Endothelial cell (in vitro differentiated cells): ENCODE data around the gene DCN. TPM values are rescaled to one million over a fixed set of nuclear protein-coding genes. Genes with fewer than 3 reads are reported as not detected.

Experiments used
- DNase-seq: peaks from one replicate; pipeline ENCODE4 v3.0.0; 2021; ENCODE audit warnings: low spot score
- H3K27ac Mint-ChIP-seq: one replicate; pipeline ENCODE4 v1.8.0; 2021; ENCODE audit warnings: mixed read lengths, inconsistent platforms; ENCODE audit not compliant: unreplicated experiment
- H3K27me3 Mint-ChIP-seq: one replicate; pipeline ENCODE4 v1.8.0; 2021; ENCODE audit warnings: mild to moderate bottlenecking, moderate library complexity, mixed read lengths, inconsistent platforms; ENCODE audit not compliant: unreplicated experiment
- H3K36me3 Mint-ChIP-seq: one replicate; pipeline ENCODE4 v1.8.0; 2021; ENCODE audit warnings: mild to moderate bottlenecking, low read depth, mixed read lengths, inconsistent platforms; ENCODE audit not compliant: unreplicated experiment
- H3K4me1 Mint-ChIP-seq: one replicate; pipeline ENCODE4 v1.8.0; 2021; ENCODE audit warnings: mild to moderate bottlenecking, mixed read lengths, inconsistent platforms; ENCODE audit not compliant: unreplicated experiment
- H3K4me3 Mint-ChIP-seq: one replicate; pipeline ENCODE4 v1.8.0; 2021; ENCODE audit warnings: mild to moderate bottlenecking, mixed read lengths, inconsistent platforms; ENCODE audit not compliant: unreplicated experiment
- H3K9me3 Mint-ChIP-seq: one replicate; pipeline ENCODE4 v1.8.0; 2021; ENCODE audit warnings: mixed read lengths, inconsistent platforms; ENCODE audit not compliant: unreplicated experiment
- total RNA-seq: library from RNA; stranded (reverse); fragmentation: NEBNext Ultra II Directional; extraction: Animal tissue kit (Norgen Biotek cat#: 25700); gene quantifications from one replicate; pipeline ENCODE4 v1.2.1, GENCODE V29; 2021; ENCODE audit not compliant: unreplicated experiment
- TF ChIP-seq, protein P1 (sequence below): fragments of 200-600 bp; sonication (generic); IDR thresholded peaks from one replicate; pipeline ENCODE4 v1.5.0; 2021; ENCODE audit warnings: antibody characterized with exemption; ENCODE audit not compliant: unreplicated experiment

DCN gene
- total RNA-seq, 1 donor from 2014 or later = not detected

DNA sequence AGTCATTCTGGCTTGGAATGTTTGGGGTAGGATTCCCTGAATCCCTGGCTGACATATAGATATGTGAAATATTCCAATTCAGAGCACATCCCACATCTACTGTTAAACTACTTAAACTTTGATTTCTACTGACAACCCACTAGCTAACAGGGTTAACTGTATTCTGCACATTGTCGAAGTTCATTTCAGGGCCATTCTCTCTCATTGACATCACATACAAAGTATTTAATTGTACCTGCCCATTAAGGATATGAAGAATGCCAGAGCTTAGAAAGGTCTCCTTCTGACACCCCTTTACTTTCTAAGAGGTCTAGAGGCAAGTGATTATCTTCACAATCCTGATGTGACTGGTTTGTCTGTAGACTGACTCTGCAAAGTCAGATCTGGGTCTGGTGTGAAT lies 2.8 kb upstream of the DCN start:
- no peak overlapping the region for H3K27ac Mint-ChIP-seq
- TF ChIP-seq, protein P1, sequence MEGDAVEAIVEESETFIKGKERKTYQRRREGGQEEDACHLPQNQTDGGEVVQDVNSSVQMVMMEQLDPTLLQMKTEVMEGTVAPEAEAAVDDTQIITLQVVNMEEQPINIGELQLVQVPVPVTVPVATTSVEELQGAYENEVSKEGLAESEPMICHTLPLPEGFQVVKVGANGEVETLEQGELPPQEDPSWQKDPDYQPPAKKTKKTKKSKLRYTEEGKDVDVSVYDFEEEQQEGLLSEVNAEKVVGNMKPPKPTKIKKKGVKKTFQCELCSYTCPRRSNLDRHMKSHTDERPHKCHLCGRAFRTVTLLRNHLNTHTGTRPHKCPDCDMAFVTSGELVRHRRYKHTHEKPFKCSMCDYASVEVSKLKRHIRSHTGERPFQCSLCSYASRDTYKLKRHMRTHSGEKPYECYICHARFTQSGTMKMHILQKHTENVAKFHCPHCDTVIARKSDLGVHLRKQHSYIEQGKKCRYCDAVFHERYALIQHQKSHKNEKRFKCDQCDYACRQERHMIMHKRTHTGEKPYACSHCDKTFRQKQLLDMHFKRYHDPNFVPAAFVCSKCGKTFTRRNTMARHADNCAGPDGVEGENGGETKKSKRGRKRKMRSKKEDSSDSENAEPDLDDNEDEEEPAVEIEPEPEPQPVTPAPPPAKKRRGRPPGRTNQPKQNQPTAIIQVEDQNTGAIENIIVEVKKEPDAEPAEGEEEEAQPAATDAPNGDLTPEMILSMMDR = no peak
- H3K4me1 Mint-ChIP-seq = no peaks in the 10 kb centered on the region

DNA sequence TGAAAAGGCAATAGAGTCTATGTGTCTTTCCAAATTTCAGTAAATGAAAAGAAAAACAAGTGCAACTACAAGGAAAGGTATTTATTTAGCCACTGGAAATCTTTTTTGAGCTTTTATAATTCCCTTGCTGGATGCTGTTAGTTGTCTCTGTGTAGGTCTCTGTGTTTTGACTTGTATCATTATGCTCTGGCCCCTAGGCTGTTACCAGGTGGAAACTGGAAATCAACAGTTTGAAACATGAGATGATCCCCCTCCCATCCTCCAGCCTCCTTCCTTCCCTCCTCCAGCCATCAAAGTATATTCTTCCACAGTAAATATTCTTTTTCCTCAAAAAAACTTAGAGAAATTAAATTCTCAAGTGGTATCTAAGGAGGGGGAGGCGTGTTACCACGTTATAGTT lies 934 bp upstream of the DCN start:
- Mint-ChIP-seq H3K4me3 (no peak overlapping the region), H3K27ac (no peak overlapping the region), H3K36me3 (no peaks in the 10 kb centered on the region), H3K4me1 (no peaks in the 10 kb centered on the region), H3K9me3 (no peaks in the 10 kb centered on the region), H3K27me3 (no peaks in the 10 kb centered on the region)
- TF ChIP-seq, protein P1 = no peak
- DNase-seq = no peak

More for the DNA sequence above, 2.8 kb upstream of the DCN start:
- Mint-ChIP-seq H3K27me3 (no peaks in the 10 kb centered on the region), H3K4me3 (no peak overlapping the region), H3K9me3 (no peaks in the 10 kb centered on the region), H3K36me3 (no peaks in the 10 kb centered on the region)
- no peak for DNase-seq

DNA sequence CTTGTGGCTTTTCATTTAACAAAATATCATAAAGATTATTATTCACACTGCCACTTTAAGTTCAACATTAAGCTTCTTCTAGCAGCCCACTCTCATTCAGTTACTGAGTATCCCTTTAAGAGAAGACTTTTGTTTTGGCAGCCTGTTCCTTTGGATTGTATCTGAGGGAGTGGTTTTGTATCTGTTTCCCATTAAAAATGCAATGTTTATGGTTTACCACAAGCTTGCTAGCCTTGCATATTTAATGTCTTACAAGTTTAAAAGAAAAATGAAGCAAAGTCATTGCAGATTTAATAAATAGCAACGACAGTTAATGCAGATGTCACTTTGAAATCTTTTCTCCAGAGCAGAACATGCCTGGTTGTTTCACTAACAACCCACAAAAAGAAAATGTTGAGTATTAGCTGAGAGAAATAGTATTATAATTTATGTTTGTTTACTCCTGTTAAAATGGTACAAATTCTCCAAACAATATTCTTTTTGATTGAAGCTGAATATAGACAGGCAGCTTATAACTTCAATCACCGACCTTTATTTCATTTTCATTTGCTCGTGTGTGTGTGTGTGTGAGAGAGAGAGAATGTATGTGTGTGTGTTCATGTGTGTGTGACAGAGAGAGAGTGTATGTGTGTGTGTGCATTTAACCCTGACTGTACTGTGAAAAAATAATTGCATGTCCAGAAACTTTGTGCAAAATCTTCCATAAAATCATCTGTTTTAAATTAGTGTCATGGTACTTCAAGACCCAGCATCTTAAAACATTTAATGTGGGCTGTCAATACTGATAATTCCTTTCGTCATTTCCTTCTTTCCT lies 1.8 kb downstream of the DCN start:
- Mint-ChIP-seq H3K27ac (no peak overlapping the region), H3K27me3 (no peaks in the 10 kb centered on the region), H3K4me3 (no peak overlapping the region), H3K9me3 (no peaks in the 10 kb centered on the region), H3K4me1 (no peaks in the 10 kb centered on the region), H3K36me3 (no peaks in the 10 kb centered on the region)
- TF ChIP-seq, protein P1 = no peak
- DNase-seq = no peak

DNA sequence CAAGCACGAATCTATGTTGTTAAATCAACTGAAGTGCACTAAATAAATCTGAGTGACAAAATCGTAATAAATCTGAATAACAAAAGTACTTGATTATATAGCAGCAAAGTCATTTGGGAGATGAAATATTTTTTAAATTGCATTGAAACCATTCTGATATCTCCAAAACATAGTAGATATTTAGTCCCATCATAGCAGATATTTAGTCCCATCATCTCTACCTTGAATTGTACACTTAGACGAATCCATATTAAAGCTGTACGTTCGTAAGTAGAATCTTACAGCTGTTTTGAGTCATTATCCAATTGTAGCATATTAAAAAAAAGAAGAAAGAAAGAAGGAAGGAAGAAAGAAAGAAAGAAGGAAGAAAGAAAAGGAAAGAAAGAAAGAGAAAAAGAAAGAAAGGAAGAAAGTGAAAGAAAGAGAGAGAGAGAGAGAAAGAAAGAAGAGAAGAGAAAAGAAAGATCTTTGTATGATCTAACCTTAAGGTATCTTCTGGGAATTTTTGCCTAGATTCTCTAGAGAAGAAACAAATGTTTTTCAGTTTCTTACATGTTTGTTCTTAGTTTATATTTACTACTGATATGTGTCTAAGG lies 2.6 kb downstream of the DCN start:
- DNase-seq = no peak
- TF ChIP-seq, protein P1 = no peak
- Mint-ChIP-seq H3K36me3 (no peaks in the 10 kb centered on the region), H3K27me3 (no peaks in the 10 kb centered on the region), H3K27ac (no peak overlapping the region), H3K4me3 (no peak overlapping the region), H3K4me1 (no peaks in the 10 kb centered on the region), H3K9me3 (no peaks in the 10 kb centered on the region)

DNA sequence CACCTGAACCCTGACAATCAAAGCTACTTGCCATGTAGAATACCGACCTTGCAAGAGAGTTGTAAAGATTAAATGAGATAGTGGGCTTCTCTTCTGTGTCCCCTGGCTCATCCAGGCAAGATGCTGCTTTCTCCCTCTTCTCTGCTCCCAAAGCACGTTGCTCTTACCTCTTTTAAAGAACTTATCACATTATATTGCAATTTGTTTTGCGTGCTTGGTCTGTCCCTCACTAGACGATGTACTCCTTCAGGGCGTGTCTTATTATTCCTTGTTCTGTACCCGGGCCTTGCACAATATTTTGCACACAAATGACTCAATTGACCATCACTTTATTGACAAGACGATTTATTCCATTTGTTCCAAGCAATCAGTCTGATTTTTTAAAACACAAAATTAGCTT lies 3.3 kb downstream of the DCN start:
- H3K27me3 Mint-ChIP-seq = no peaks in the 10 kb centered on the region
- H3K4me1 Mint-ChIP-seq = no peaks in the 10 kb centered on the region
- no peaks in the 10 kb centered on the region for H3K36me3 Mint-ChIP-seq
- no peaks in the 10 kb centered on the region for H3K9me3 Mint-ChIP-seq
- no peak overlapping the region for H3K4me3 Mint-ChIP-seq
- TF ChIP-seq, protein P1 = no peak
- no peak for DNase-seq
- no peak overlapping the region for H3K27ac Mint-ChIP-seq
